ENCODE data around the gene LANCL2.

DNA sequence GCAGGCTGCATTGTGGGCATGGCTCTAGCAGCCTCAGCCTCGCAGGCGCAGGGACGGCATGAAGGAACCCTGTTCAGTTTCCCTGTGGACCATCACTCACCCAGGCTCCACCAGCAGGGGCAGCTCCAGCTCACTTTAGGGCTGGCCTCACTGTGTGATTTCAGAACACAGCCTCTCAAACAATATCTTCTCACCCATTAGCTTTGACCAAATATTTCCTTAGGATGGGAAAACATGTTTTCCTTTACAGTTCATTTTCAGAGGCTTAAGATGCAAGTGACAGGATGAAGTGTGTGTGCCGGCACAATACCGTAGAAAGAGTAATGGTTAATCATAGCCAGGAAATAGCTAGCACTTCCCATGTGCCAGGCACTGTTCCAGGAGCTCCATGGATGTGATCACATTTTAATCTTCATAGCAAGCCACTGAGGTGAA is 58.2 kb downstream of the LANCL2 start:
- TF ChIP-seq, protein P1, sequence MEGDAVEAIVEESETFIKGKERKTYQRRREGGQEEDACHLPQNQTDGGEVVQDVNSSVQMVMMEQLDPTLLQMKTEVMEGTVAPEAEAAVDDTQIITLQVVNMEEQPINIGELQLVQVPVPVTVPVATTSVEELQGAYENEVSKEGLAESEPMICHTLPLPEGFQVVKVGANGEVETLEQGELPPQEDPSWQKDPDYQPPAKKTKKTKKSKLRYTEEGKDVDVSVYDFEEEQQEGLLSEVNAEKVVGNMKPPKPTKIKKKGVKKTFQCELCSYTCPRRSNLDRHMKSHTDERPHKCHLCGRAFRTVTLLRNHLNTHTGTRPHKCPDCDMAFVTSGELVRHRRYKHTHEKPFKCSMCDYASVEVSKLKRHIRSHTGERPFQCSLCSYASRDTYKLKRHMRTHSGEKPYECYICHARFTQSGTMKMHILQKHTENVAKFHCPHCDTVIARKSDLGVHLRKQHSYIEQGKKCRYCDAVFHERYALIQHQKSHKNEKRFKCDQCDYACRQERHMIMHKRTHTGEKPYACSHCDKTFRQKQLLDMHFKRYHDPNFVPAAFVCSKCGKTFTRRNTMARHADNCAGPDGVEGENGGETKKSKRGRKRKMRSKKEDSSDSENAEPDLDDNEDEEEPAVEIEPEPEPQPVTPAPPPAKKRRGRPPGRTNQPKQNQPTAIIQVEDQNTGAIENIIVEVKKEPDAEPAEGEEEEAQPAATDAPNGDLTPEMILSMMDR (conservative IDR thresholded peaks at IDR 0.05; ENCODE audit: low read depth, low read length), result peak; percentile 37
- TF ChIP-seq SMC3 (IDR thresholded peaks at IDR 0.05; ENCODE audit: low read depth, low read length), result no peak
- no peak for TF ChIP-seq RCOR1 (IDR thresholded peaks at IDR 0.05; ENCODE audit: insufficient replicate concordance, low read length)

Measured in IMR-90 (cell line).